Stomach (tissue), 9 donors: ENCODE data around the gene IGSF11. TPM values are rescaled to one million over a fixed set of nuclear protein-coding genes. Genes with fewer than 3 reads are reported as not detected.
"Not testable (repeated sequence)": the region's sequence is repeated elsewhere in the genome, so short reads cannot be mapped to it uniquely, and the experiment has no call there.

Experiments
- DNase-seq, 2 donors: peaks; one replicate each; pipeline versions ENCODE4 v3.0.0 to v3.0.0-alpha.2; 2013 to 2019
- H3K27ac ChIP-seq, 5 donors: fragments of 200-600 bp in 4 of 5; sonication (generic) in 4 of 5; one replicate each; pipeline ENCODE4 v1.5.1; 2013 to 2019; ENCODE audit warnings: mild to moderate bottlenecking in 1 of 5, moderate library complexity in 1 of 5
- H3K27me3 ChIP-seq, 3 donors: fragments of 200-600 bp; sonication (generic); one replicate each; pipeline ENCODE4 v1.5.1; 2017 to 2019; ENCODE audit warnings: mixed run types in 1 of 3
- H3K36me3 ChIP-seq, 4 donors: fragments of 200-600 bp; sonication (generic); 1 replicate in 3 of 4; 2 replicates in 1 of 4; pipeline ENCODE4 v1.5.1; 2016 to 2019
- H3K4me1 ChIP-seq, 4 donors: fragments of 200-600 bp; sonication (generic); one replicate each; pipeline ENCODE4 v1.5.1; 2016 to 2019
- H3K4me3 ChIP-seq, 4 donors: fragments of 200-600 bp; sonication (generic) in 3 of 4; one replicate each; pipeline ENCODE4 v1.5.1; 2016 to 2019; ENCODE audit warnings: mild to moderate bottlenecking in 1 of 4
- H3K9me3 ChIP-seq, 4 donors: fragments of 200-600 bp; sonication (generic); one replicate each; pipeline ENCODE4 v1.5.1; 2016 to 2019
- EP300 ChIP-seq: sonication (generic); formaldehyde crosslinking; IDR thresholded peaks from one replicate; pipeline ENCODE4 v1.6.1; 2017; ENCODE audit warnings: antibody characterized with exemption
- POLR2A ChIP-seq, 4 donors: fragments of 450-650 bp; IDR thresholded peaks; one replicate each; pipeline ENCODE4 v1.6.1; 2016; ENCODE audit warnings: antibody characterized with exemption in 4 of 4, control low read depth in 2 of 4, mild to moderate bottlenecking in 1 of 4, moderate library complexity in 1 of 4
- POLR2AphosphoS5 ChIP-seq, 3 donors: sonication (generic); formaldehyde crosslinking; IDR thresholded peaks; one replicate each; pipeline ENCODE4 v1.6.1; 2016; ENCODE audit warnings: antibody characterized with exemption in 3 of 3
- WGBS, 5 donors: extraction: QIAGEN DNeasy Blood & Tissue Kit in 3 of 5; methylation state at CpG; one replicate each; pipeline versions ENCODE4 v1.1.5 to v1.1.7; 2013 to 2018; 5-methylcytosine and 5-hydroxymethylcytosine counted together
- intact Hi-C: fragments of 100-400 bp; cut with DNase I; formaldehyde crosslinking; loops from one replicate; pipeline ENCODE4 v1.15.1; 2023; ENCODE audit warnings: low total_unique reads
- polyA plus RNA-seq, 3 donors: library from polyadenylated mRNA; stranded (reverse); fragments of 200-250 nt; gene quantifications; one replicate each; pipeline ENCODE4 v1.2.3, GENCODE V29; 2013
- total RNA-seq, 5 donors: library from RNA; depleted of rRNA; stranded (reverse); fragments of >200 nt; gene quantifications; one replicate each; pipeline versions ENCODE4 v1.1.0 to v1.2.3, GENCODE V29; 2014 to 2016
- TF ChIP-seq, protein P1 (sequence below), 7 experiments: fragments of 450-650 bp in 4 of 7; fragments of 200-600 bp in 3 of 7; sonication (generic) in 3 of 7; IDR thresholded peaks; one replicate each; pipeline ENCODE4 v1.5.1; 2016 to 2019; ENCODE audit warnings: antibody characterized with exemption in 7 of 7, control low read depth in 2 of 7, mild to moderate bottlenecking in 1 of 7
- donor health status: healthy with polysubstance abuse.
- donor health status: Bipolar disorder and iron deficiency.
- donor health status: healthy.

Gene IGSF11
- total and polyA plus RNA-seq, 8 donors = 0.55 to 77.7 (median 5.1) TPM; not detected in 4

DNA sequence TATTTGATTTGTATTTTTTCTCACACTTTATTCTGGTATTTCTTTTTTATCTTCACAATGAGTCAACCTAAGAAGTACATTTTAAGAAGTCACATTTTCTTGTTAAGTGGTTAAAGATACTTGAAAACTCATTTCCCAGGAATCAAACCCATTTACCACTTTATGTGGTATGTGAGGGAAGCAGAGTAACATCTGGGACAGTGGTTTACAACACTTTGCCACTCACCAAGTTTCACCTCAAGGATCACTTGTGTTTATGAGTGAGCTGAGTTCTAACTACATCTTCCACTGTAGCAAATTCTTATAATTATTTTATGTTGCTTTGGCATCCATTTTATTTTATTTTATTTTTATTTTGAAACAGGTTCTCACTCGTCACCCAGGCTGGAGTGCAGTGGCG lies 53.8 kb downstream of the IGSF11 start:
- 82 to 94% (median 86%) methylated on average over 2 of the region's 2 CpGs for WGBS, 5 donors
- no peak for DNase-seq
- peaks cover 0 to 3% (median 0%) of the 10 kb centered on the region in 4 donors for H3K4me1 ChIP-seq
- no peak overlapping the region for H3K4me3 ChIP-seq
- TF ChIP-seq, protein P1, sequence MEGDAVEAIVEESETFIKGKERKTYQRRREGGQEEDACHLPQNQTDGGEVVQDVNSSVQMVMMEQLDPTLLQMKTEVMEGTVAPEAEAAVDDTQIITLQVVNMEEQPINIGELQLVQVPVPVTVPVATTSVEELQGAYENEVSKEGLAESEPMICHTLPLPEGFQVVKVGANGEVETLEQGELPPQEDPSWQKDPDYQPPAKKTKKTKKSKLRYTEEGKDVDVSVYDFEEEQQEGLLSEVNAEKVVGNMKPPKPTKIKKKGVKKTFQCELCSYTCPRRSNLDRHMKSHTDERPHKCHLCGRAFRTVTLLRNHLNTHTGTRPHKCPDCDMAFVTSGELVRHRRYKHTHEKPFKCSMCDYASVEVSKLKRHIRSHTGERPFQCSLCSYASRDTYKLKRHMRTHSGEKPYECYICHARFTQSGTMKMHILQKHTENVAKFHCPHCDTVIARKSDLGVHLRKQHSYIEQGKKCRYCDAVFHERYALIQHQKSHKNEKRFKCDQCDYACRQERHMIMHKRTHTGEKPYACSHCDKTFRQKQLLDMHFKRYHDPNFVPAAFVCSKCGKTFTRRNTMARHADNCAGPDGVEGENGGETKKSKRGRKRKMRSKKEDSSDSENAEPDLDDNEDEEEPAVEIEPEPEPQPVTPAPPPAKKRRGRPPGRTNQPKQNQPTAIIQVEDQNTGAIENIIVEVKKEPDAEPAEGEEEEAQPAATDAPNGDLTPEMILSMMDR (IDR thresholded peaks at IDR 0.05) = no peak
- TF ChIP-seq POLR2A (IDR thresholded peaks at IDR 0.05) = no peak
- TF ChIP-seq EP300 = no peak
- no peak for TF ChIP-seq POLR2AphosphoS5 (IDR thresholded peaks at IDR 0.05)
- no peak overlapping the region for H3K27ac ChIP-seq
- H3K9me3 ChIP-seq = no peaks in the 10 kb centered on the region
- H3K36me3 ChIP-seq = no peaks in the 10 kb centered on the region
- no peaks in the 10 kb centered on the region for H3K27me3 ChIP-seq
- intact Hi-C loops = no loop called here

DNA sequence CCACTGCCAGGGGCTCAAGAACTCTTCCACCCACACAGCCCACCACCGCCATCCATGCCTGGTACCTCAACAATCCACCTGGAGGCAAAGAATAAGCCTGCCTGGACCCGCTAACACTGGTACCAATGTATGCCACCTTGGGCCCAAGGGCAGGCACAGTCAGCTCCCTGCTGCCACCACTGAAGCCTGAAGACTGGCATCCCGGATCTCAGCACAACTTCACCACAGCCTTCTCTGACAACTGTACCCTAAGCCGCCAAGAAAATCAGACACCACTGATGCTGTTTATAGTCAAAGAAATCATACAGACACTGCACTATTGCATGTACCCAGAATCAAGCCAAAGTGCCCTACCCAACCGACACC lies 56.3 kb downstream of the IGSF11 start:
- no peaks in the 10 kb centered on the region for H3K9me3 ChIP-seq
- 89 to 98% (median 95%) methylated on average over 5 of the region's 5 CpGs for WGBS, 5 donors
- H3K4me3 ChIP-seq = no peak overlapping the region
- no peak for TF ChIP-seq POLR2A (IDR thresholded peaks at IDR 0.05)
- TF ChIP-seq POLR2AphosphoS5 (IDR thresholded peaks at IDR 0.05) = no peak
- no peak for TF ChIP-seq EP300
- TF ChIP-seq, protein P1 (IDR thresholded peaks at IDR 0.05) = no peak
- H3K4me1 ChIP-seq = no peaks in the 10 kb centered on the region
- intact Hi-C loops = no loop called here
- H3K27ac ChIP-seq = no peak overlapping the region
- no peaks in the 10 kb centered on the region for H3K36me3 ChIP-seq
- no peaks in the 10 kb centered on the region for H3K27me3 ChIP-seq
- DNase-seq = no peak

DNA sequence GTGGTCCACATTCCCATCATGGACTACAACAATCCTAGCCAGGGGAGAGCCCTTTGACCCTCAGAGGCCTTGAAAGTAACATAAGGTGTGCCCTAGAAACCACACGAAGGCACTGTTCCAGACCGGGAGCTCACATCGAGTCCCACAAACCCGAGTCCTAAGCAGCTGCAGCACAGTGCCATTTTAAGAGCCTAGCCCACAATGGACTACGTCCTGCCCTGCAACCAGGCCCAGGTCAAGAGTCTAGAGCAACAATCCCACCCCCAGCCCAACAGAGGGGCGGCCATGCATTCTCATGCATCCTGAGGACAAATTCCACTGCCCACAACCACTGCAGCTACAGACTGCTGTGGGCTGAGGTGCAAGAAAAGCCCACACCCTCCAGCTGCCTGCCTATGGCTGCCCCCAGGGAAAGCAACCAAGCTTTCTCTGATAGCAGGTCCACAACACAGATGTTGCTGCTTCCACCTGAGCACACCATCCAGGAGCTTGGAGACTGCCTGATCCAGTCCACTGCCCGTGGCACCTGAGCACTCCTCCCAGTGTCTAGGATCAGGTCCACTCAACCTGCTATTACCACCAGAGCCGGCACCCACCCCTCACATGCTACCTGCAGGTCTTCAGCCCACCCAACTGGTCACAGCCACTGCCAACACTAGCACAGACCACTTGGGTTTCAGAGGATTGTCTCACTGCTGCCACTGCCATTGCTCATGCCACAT lies 56.8 kb downstream of the IGSF11 start:
- no peaks in the 10 kb centered on the region for H3K27me3 ChIP-seq
- no peaks in the 10 kb centered on the region for H3K9me3 ChIP-seq
- no peaks in the 10 kb centered on the region for H3K4me1 ChIP-seq
- TF ChIP-seq, protein P1 (IDR thresholded peaks at IDR 0.05) = no peak
- TF ChIP-seq POLR2AphosphoS5 (IDR thresholded peaks at IDR 0.05) = no peak
- no peak for TF ChIP-seq POLR2A (IDR thresholded peaks at IDR 0.05)
- TF ChIP-seq EP300 = no peak
- intact Hi-C loops = no loop called here
- no peak for DNase-seq
- H3K36me3 ChIP-seq = no peaks in the 10 kb centered on the region
- no peak overlapping the region for H3K4me3 ChIP-seq
- WGBS, 5 donors = 80 to 90% (median 86%) methylated on average over 7 to 8 of the region's 8 CpGs
- H3K27ac ChIP-seq = no peak overlapping the region

DNA sequence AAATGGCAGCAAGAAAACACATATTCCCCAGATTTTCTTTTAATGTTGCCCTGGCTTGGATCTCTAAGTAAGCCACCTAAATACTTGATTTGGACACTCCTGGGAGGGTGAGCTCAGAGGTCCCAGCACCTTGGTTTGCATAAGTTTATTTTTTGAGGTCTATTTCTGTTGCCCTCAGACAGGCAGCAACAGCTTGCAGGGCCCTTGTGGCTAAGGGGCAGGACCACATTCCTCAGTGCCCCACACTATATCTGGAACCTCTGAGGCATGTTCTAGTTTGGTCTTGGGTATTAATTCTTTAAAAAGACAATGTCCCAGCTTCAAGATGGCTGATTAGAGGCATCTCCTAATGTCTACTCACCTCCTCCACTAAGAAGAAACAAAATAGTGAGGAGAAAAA lies 57.5 kb downstream of the IGSF11 start:
- Histone ChIP-seq H3K9me3 (no peaks in the 10 kb centered on the region), H3K4me3 (no peak overlapping the region), H3K4me1 (peaks cover 0 to 6% (median 0%) of the 10 kb centered on the region in 4 donors), H3K27ac (no peak overlapping the region), H3K27me3 (no peaks in the 10 kb centered on the region), H3K36me3 (no peaks in the 10 kb centered on the region)
- intact Hi-C loops = no loop called here
- no peak for DNase-seq
- TF ChIP-seq, protein P1 (IDR thresholded peaks at IDR 0.05) = no peak

DNA sequence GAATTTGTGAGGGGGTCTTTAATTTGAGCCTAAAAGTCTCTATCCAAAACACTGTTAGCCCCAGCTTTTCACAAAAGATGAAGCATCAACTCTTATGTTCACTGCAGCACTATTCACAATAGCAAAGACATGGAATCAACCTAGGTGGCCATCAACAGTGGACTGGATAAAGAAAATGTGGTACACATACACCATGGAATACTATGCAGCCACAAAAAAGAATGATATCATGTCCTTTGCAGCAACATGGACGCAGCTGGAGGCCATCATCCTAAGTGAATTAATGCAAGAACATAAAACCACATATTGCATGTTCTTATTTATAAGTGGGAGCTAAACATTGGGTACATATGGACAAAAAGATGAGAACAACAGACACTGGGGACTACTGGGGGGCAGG lies 59.2 kb downstream of the IGSF11 start:
- H3K27me3 ChIP-seq, intact Hi-C loops, H3K4me3 ChIP-seq, H3K9me3 ChIP-seq, H3K4me1 ChIP-seq, DNase-seq, H3K27ac ChIP-seq, H3K36me3 ChIP-seq: not testable (repeated sequence)
- 53 to 81% (median 76%) methylated on average over 1 of the region's 1 CpG for WGBS, 5 donors
